D721Med (cell line): Measurements from ENCODE around the gene ARMC6.

Experiments
- DNase-seq: peaks from one replicate; pipeline ENCODE4 v3.0.0; 2011; ENCODE audit warnings: low spot score; ENCODE audit not compliant: insufficient read length
- FAIRE-seq: peaks from 2 replicates; lab custom pipeline; 2011; peaks lifted over from hg19 to GRCh38; lab: Jason Lieb, UNC
- CTCF ChIP-seq: IDR thresholded peaks from 2 replicates; pipeline ENCODE4 v1.5.1; 2012; ENCODE audit warnings: mild to moderate bottlenecking, control low read depth; ENCODE audit not compliant: insufficient read depth; ENCODE audit errors: missing control alignments

Gene ARMC6

GRCh38 chr19:19074196-19074882 is 40.9 kb downstream of the ARMC6 start:
- TF ChIP-seq CTCF, result no peak
- no peak for DNase-seq
- FAIRE-seq, result no peak

GRCh38 chr19:19075126-19075525 is 41.7 kb downstream of the ARMC6 start:
- FAIRE-seq, result no peak
- DNase-seq, result no peak
- no peak for TF ChIP-seq CTCF

GRCh38 chr19:19076476-19076875 is 43.1 kb downstream of the ARMC6 start:
- FAIRE-seq (no peak), DNase-seq (no peak)
- no peak for TF ChIP-seq CTCF

GRCh38 chr19:19077103-19077502 is 43.7 kb downstream of the ARMC6 start:
- no peak for DNase-seq
- TF ChIP-seq CTCF, result no peak
- FAIRE-seq, result no peak

- no peak for TF ChIP-seq CTCF
- no peak for DNase-seq
- FAIRE-seq, result no peak
Measured at GRCh38 chr19:19078801-19079200, 45.4 kb downstream of the ARMC6 start.

GRCh38 chr19:19079571-19079970 is 46.2 kb downstream of the ARMC6 start:
- DNase-seq, result no peak
- FAIRE-seq, result no peak
- TF ChIP-seq CTCF, result no peak

- DNase-seq, result no peak
- no peak for FAIRE-seq
- no peak for TF ChIP-seq CTCF
Measured at GRCh38 chr19:19081642-19082151, 48.3 kb downstream of the ARMC6 start.
